ENCODE data around the gene UBE2B.

Gene UBE2B

GRCh38 chr5:134413046-134413445 is 41.7 kb downstream of the UBE2B start:
- H2AFZ ChIP-seq (ENCODE audit: low read length): no peak overlapping the region
- H3K79me2 ChIP-seq (ENCODE audit: insufficient read depth, low read length): peaks cover 20% of the 10 kb centered on the region
- H3K9me2 ChIP-seq (ENCODE audit: low read depth, low read length): no peaks in the 10 kb centered on the region
- no peaks in the 10 kb centered on the region for H3K27me3 ChIP-seq (ENCODE audit: insufficient read depth, low read length)
- H3K27ac ChIP-seq (ENCODE audit: low read depth, low read length, poor library complexity, severe bottlenecking): no peak overlapping the region
- no peak overlapping the region for H3K4me2 ChIP-seq (ENCODE audit: low read length)
- no peaks in the 10 kb centered on the region for H3K9me3 ChIP-seq (ENCODE audit: low read length)
- no peak overlapping the region for H3K9ac ChIP-seq (ENCODE audit: low read length)
- peaks cover 26% of the 10 kb centered on the region for H3K4me1 ChIP-seq (ENCODE audit: insufficient read depth, low read length, severe bottlenecking)
- TF ChIP-seq CTCF (IDR thresholded peaks at IDR 0.05; ENCODE audit: low read length) (no peak), EZH2 (IDR thresholded peaks at IDR 0.05; ENCODE audit: borderline replicate concordance, low read length) (no peak)
- H4K20me1 ChIP-seq (ENCODE audit: insufficient read depth, low read length): no peaks in the 10 kb centered on the region
- H3K36me3 ChIP-seq (ENCODE audit: insufficient read depth, low read length): peaks cover 13% of the 10 kb centered on the region
- H3F3A ChIP-seq (ENCODE audit: insufficient read depth, low read length): no peaks in the 10 kb centered on the region
- H3K4me3 ChIP-seq (ENCODE audit: low read depth, low read length, poor library complexity, severe bottlenecking): no peak overlapping the region

- no peaks in the 10 kb centered on the region; the same call in 1 of the 2 replicates for H3K36me3 ChIP-seq (ENCODE audit: insufficient read depth, low read length)
- H3K4me2 ChIP-seq (ENCODE audit: low read length): no peak overlapping the region
- peaks cover under 1% of the 10 kb centered on the region for H3K4me1 ChIP-seq (ENCODE audit: insufficient read depth, low read length, severe bottlenecking)
- no peaks in the 10 kb centered on the region for H3K79me2 ChIP-seq (ENCODE audit: insufficient read depth, low read length)
- H3F3A ChIP-seq (ENCODE audit: insufficient read depth, low read length): no peaks in the 10 kb centered on the region
- H3K4me3 ChIP-seq (ENCODE audit: low read depth, low read length, poor library complexity, severe bottlenecking): no peak overlapping the region
- no peaks in the 10 kb centered on the region for H3K27me3 ChIP-seq (ENCODE audit: insufficient read depth, low read length)
- no peak overlapping the region for H3K9ac ChIP-seq (ENCODE audit: low read length)
- no peak for TF ChIP-seq CTCF (IDR thresholded peaks at IDR 0.05; ENCODE audit: low read length)
- no peak for TF ChIP-seq EZH2 (IDR thresholded peaks at IDR 0.05; ENCODE audit: borderline replicate concordance, low read length)
- 0 out of 2 replicates have a peak, but pooled peaks cover 3% of the 10 kb centered on the region for H3K9me3 ChIP-seq (ENCODE audit: low read length)
- H4K20me1 ChIP-seq (ENCODE audit: insufficient read depth, low read length): no peaks in the 10 kb centered on the region
- no peaks in the 10 kb centered on the region for H3K9me2 ChIP-seq (ENCODE audit: low read depth, low read length)
- no peak overlapping the region for H2AFZ ChIP-seq (ENCODE audit: low read length)
- H3K27ac ChIP-seq (ENCODE audit: low read depth, low read length, poor library complexity, severe bottlenecking): no peak overlapping the region
Observed at GRCh38 chr5:134417707-134418106, 46.3 kb downstream of the UBE2B start.

- Histone ChIP-seq H3K4me2 (ENCODE audit: low read length) (no peak overlapping the region), H3K4me3 (ENCODE audit: low read depth, low read length, poor library complexity, severe bottlenecking) (no peak overlapping the region), H3K79me2 (ENCODE audit: insufficient read depth, low read length) (no peaks in the 10 kb centered on the region), H4K20me1 (ENCODE audit: insufficient read depth, low read length) (no peaks in the 10 kb centered on the region), H3K9me3 (ENCODE audit: low read length) (0 out of 2 replicates have a peak, but pooled peaks cover 3% of the 10 kb centered on the region), H3K27ac (ENCODE audit: low read depth, low read length, poor library complexity, severe bottlenecking) (no peak overlapping the region), H3K9me2 (ENCODE audit: low read depth, low read length) (no peaks in the 10 kb centered on the region), H3F3A (ENCODE audit: insufficient read depth, low read length) (no peaks in the 10 kb centered on the region), H3K36me3 (ENCODE audit: insufficient read depth, low read length) (no peaks in the 10 kb centered on the region; the same call in 1 of the 2 replicates), H3K27me3 (ENCODE audit: insufficient read depth, low read length) (no peaks in the 10 kb centered on the region), H2AFZ (ENCODE audit: low read length) (no peak overlapping the region), H3K4me1 (ENCODE audit: insufficient read depth, low read length, severe bottlenecking) (no peaks in the 10 kb centered on the region), H3K9ac (ENCODE audit: low read length) (no peak overlapping the region)
- TF ChIP-seq EZH2 (IDR thresholded peaks at IDR 0.05; ENCODE audit: borderline replicate concordance, low read length) (no peak), CTCF (IDR thresholded peaks at IDR 0.05; ENCODE audit: low read length) (no peak)
Observed at GRCh38 chr5:134418958-134419357, 47.6 kb downstream of the UBE2B start.
